GM10266 (cell line): Measurements from ENCODE around the gene EXOC4.

Experiments used
- DNase-seq: peaks from one replicate; pipeline ENCODE4 v3.0.0; 2012; ENCODE audit errors: extremely low spot score
- CTCF ChIP-seq: IDR thresholded peaks from 2 replicates; pipeline ENCODE4 v1.5.1; 2012; ENCODE audit warnings: mild to moderate bottlenecking, low read depth; ENCODE audit not compliant: control insufficient read depth, insufficient read depth; ENCODE audit errors: missing control alignments

EXOC4 gene

GRCh38 chr7:133750287-133750686, 497.4 kb downstream of the EXOC4 start:
- DNase-seq = no peak
- TF ChIP-seq CTCF = no peak

DNA sequence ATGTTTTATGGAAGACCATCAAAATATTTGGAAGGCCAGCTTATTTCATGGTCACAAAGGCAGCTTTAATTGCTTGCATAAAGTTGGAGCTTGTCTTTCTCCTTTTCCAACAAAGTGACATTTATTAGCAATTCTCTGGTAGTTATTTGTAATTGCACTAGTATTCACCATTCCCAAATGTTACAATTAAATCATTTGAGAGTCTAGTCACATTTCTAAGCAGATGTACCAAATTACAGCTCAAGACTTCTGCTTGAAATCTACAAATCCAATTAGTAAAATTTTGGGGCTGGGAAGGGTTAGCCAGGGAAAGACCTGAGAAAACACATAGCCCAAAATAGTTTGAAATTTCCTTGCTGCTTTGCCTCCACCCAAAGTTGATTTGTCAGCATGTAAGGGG, 498.2 kb downstream of the EXOC4 start:
- no peak for DNase-seq
- no peak for TF ChIP-seq CTCF

GRCh38 chr7:133753513-133753912, 500.6 kb downstream of the EXOC4 start:
- DNase-seq = no peak
- no peak for TF ChIP-seq CTCF

- no peak for TF ChIP-seq CTCF
- DNase-seq = no peak
These were observed 501.8 kb downstream of the EXOC4 start for GRCh38 chr7:133754708-133755107.

- no peak for DNase-seq
- TF ChIP-seq CTCF = no peak
These were observed 503.0 kb downstream of the EXOC4 start for GRCh38 chr7:133755901-133756300.

DNA sequence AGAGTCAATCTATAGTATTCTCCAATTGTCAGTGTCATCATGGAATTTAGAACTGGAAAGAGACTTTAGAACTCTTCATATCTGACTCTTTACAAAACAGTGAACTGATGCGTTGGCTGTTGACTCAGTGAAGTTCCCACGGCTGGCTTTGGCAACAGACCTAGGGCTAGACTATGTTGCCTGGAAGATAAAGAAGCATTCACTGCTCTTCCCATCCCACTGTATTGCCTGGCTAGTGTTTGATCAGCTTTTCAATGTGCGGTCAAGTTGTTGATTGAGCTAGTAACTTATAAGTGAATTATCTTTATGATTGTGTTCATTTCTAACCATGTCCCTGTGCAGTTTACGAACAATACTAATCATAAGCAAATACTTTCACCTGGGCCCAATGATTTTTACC, 508.6 kb downstream of the EXOC4 start:
- TF ChIP-seq CTCF = no peak
- no peak for DNase-seq

GRCh38 chr7:133763076-133763640, 510.3 kb downstream of the EXOC4 start:
- no peak for TF ChIP-seq CTCF
- DNase-seq = no peak
